Eye (tissue), 1 donor: Measurements from ENCODE around the gene KIF23.
"Not testable (repeated sequence)": the region's sequence is repeated elsewhere in the genome, so short reads cannot be mapped to it uniquely, and the experiment has no call there.

Source experiments
- DNase-seq: peaks from one replicate; pipeline ENCODE4 v3.0.0-alpha.2; 2015

KIF23 gene

GRCh38 chr15:69413822-69414700 is at the start of gene KIF23:
Gene KIF23 (plus strand): TSS chr15:69414349. CDS start chr15:69414466, 117 bp downstream.
- DNase-seq, result peak; percentile 97

- DNase-seq, result no peak
Observed at GRCh38 chr15:69367236-69367635, 46.9 kb upstream of the KIF23 start.

GRCh38 chr15:69369631-69370030 is 44.5 kb upstream of the KIF23 start:
- no peak for DNase-seq

GRCh38 chr15:69373406-69373805 is 40.7 kb upstream of the KIF23 start:
- DNase-seq, result no peak

- DNase-seq, result no peak
Observed at GRCh38 chr15:69375151-69375790, 38.9 kb upstream of the KIF23 start.

- DNase-seq, result peak; percentile 91
Observed at GRCh38 chr15:69377216-69377970, 36.8 kb upstream of the KIF23 start.

GRCh38 chr15:69380100-69380725 is 33.9 kb upstream of the KIF23 start:
- DNase-seq, result no peak

- no peak for DNase-seq
Observed at GRCh38 chr15:69380726-69381105, 33.4 kb upstream of the KIF23 start.

- DNase-seq, result not testable (repeated sequence)
Observed at GRCh38 chr15:69382176-69382575, 32.0 kb upstream of the KIF23 start.

- not testable (repeated sequence) for DNase-seq
Observed at GRCh38 chr15:69384066-69384465, 30.1 kb upstream of the KIF23 start.

- DNase-seq, result no peak
Observed at GRCh38 chr15:69384626-69385598, 29.2 kb upstream of the KIF23 start.

- DNase-seq, result no peak
Observed at GRCh38 chr15:69385831-69386230, 28.3 kb upstream of the KIF23 start.

GRCh38 chr15:69386284-69386683 is 27.9 kb upstream of the KIF23 start:
- no peak for DNase-seq

- no peak for DNase-seq
Observed at GRCh38 chr15:69388260-69388705, 25.9 kb upstream of the KIF23 start.

- no peak for DNase-seq
Observed at GRCh38 chr15:69389426-69389825, 24.7 kb upstream of the KIF23 start.

- no peak for DNase-seq
Observed at GRCh38 chr15:69390575-69390974, 23.6 kb upstream of the KIF23 start.

- DNase-seq, result no peak
Observed at GRCh38 chr15:69391046-69391757, 22.9 kb upstream of the KIF23 start.

GRCh38 chr15:69392352-69392751 is 21.8 kb upstream of the KIF23 start:
- DNase-seq, result no peak

- no peak for DNase-seq
Observed at GRCh38 chr15:69393831-69394491, 20.2 kb upstream of the KIF23 start.

- peak; percentile 95 for DNase-seq
Observed at GRCh38 chr15:69394556-69395282, 19.4 kb upstream of the KIF23 start.
